Calu3 (cell line): Measurements from ENCODE around the gene B3GNT8. TPM values are rescaled to one million over a fixed set of nuclear protein-coding genes. Genes with fewer than 3 reads are reported as not detected.

Experiments used
- BruUV-seq: library from RNA; stranded (reverse); fragments of 400-500 nt; replicated peaks from 2 replicates; lab custom pipeline; 2021; lab: Mats Ljungman, UMichigan
- CTCF ChIA-PET: fragments of 300-600 bp; sonication (Branson Sonifier 250); formaldehyde crosslinking; loops from one replicate; lab custom pipeline; 2022; ENCODE audit warnings: antibody characterized with exemption; lab: Charles Lee
- DNase-seq: peaks from one replicate; pipeline ENCODE4 v3.0.0; 2022
- H3K27ac Mint-ChIP-seq: one replicate; pipeline ENCODE4 v1.8.0; 2022; ENCODE audit warnings: mixed read lengths; ENCODE audit not compliant: unreplicated experiment
- H3K27me3 Mint-ChIP-seq: one replicate; pipeline ENCODE4 v1.8.0; 2022; ENCODE audit warnings: mixed read lengths; ENCODE audit not compliant: unreplicated experiment
- H3K36me3 Mint-ChIP-seq: one replicate; pipeline ENCODE4 v1.8.0; 2022; ENCODE audit warnings: mild to moderate bottlenecking, moderate library complexity, mixed read lengths; ENCODE audit not compliant: insufficient read depth, unreplicated experiment
- H3K4me1 Mint-ChIP-seq: one replicate; pipeline ENCODE4 v1.8.0; 2022; ENCODE audit warnings: mild to moderate bottlenecking, low read depth, mixed read lengths; ENCODE audit not compliant: unreplicated experiment
- H3K4me3 Mint-ChIP-seq: one replicate; pipeline ENCODE4 v1.8.0; 2022; ENCODE audit warnings: mild to moderate bottlenecking, low read depth, moderate library complexity, mixed read lengths; ENCODE audit not compliant: unreplicated experiment
- H3K9me3 Mint-ChIP-seq: one replicate; pipeline ENCODE4 v1.8.0; 2022; ENCODE audit warnings: low read depth, mixed read lengths; ENCODE audit not compliant: unreplicated experiment
- intact Hi-C: fragments of 100-400 bp; cut with micrococcal nuclease; formaldehyde crosslinking; loops from one replicate; pipeline ENCODE4 v1.10.0; 2022; ENCODE audit not compliant: unreplicated experiment
- total RNA-seq: library from RNA; stranded (reverse); gene quantifications from 2 replicates; pipeline ENCODE4 v1.2.3, GENCODE V29; 2022
- TF ChIP-seq, protein P1 (sequence below): fragments of 200-600 bp; IDR thresholded peaks from one replicate; pipeline ENCODE4 v1.8.0; 2022; ENCODE audit warnings: antibody characterized with exemption; ENCODE audit not compliant: unreplicated experiment

Gene B3GNT8
- total RNA-seq, 1 experiment from 2014 or later: 0.19 TPM

DNA sequence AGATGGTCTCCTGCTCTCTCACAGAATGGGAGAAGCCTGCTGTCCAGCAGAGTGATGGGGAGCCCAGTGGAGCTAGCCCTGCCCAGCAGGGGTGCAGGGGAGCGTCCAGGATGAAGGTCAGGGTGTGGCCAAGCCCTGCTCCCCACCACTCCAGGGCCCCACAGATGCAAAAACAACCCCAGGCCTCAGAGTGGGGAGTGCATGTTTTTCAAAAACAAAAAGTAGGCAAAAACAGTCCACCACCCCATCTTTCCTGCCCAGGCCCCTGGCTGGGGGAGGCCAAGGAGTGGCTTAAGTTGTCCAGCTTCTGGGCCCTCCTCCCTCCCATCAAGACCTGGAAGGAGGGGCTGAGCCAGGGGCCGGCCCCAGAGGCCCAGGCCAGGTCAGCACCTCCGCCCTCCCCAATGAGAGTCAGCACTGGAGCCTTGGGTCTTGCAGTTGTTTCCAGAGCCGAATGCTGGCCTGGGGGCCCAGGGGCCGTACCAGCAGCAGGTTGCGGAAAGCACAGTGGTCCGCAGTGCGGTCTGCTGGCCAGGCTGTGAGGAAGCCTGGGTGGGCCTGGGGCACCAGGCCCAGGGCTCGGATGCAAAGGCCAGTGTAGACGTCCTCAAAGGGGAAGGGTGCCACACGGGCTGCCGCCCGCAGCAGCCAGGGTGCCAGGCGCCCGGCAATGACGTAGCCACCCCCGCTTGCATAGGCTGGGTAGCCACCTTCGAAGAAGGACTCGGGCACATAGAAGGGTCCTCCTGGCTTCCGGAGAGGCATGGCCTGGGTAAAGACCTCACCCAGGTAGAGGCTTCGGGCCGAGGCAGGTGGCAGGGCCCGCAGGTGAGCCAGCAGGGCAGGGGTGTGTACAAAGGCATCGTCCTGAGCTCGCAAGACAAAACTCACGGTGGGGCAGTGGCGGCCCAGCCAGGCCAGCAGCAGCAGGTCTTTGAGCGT is 1.7 kb downstream of the B3GNT8 start:
- no peak overlapping the region for H3K27ac Mint-ChIP-seq
- peaks cover 36% of the 10 kb centered on the region for H3K36me3 Mint-ChIP-seq
- H3K27me3 Mint-ChIP-seq: no peaks in the 10 kb centered on the region
- CTCF ChIA-PET: no interaction called here
- TF ChIP-seq, protein P1, sequence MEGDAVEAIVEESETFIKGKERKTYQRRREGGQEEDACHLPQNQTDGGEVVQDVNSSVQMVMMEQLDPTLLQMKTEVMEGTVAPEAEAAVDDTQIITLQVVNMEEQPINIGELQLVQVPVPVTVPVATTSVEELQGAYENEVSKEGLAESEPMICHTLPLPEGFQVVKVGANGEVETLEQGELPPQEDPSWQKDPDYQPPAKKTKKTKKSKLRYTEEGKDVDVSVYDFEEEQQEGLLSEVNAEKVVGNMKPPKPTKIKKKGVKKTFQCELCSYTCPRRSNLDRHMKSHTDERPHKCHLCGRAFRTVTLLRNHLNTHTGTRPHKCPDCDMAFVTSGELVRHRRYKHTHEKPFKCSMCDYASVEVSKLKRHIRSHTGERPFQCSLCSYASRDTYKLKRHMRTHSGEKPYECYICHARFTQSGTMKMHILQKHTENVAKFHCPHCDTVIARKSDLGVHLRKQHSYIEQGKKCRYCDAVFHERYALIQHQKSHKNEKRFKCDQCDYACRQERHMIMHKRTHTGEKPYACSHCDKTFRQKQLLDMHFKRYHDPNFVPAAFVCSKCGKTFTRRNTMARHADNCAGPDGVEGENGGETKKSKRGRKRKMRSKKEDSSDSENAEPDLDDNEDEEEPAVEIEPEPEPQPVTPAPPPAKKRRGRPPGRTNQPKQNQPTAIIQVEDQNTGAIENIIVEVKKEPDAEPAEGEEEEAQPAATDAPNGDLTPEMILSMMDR: no peak
- H3K9me3 Mint-ChIP-seq: no peaks in the 10 kb centered on the region
- DNase-seq: no peak
- no peak overlapping the region for H3K4me3 Mint-ChIP-seq
- intact Hi-C loops: no loop called here
- no TSS peak for BruUV-seq
- peaks cover 11% of the 10 kb centered on the region for H3K4me1 Mint-ChIP-seq

DNA sequence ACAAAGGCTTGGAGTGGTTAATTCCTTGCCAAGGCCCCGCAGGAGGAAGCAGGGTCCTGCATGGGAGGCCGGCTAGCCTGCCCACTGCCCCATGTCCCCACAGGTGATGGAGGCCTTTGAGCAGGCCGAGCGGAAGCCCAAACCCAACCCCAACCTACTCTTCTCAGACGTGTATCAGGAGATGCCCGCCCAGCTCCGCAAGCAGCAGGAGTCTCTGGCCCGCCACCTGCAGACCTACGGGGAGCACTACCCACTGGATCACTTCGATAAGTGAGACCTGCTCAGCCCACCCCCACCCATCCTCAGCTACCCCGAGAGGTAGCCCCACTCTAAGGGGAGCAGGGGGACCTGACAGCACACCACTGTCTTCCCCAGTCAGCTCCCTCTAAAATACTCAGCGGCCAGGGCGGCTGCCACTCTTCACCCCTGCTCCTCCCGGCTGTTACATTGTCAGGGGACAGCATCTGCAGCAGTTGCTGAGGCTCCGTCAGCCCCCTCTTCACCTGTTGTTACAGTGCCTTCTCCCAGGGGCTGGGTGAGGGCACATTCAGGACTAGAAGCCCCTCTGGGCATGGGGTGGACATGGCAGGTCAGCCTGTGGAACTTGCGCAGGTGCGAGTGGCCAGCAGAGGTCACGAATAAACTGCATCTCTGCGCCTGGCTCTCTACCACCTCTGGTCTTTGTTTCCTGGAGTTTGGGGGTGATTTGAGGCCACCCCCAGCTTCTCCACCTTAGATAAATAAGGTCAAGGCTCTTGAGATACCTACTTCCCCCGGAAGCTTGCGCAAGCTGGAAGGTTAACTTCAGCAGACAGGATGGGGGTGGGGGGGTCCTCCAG is 2.6 kb downstream of the B3GNT8 start:
- no peak for DNase-seq
- Mint-ChIP-seq H3K4me1 (peaks cover 11% of the 10 kb centered on the region), H3K4me3 (no peak overlapping the region), H3K9me3 (no peaks in the 10 kb centered on the region), H3K36me3 (peaks cover 38% of the 10 kb centered on the region), H3K27me3 (no peaks in the 10 kb centered on the region), H3K27ac (no peak overlapping the region)
- intact Hi-C loops: no loop called here
- BruUV-seq: no TSS peak
- CTCF ChIA-PET: interaction anchor here (0.6 kb wide), 1 partner anchor 11 kb away, joined by 3 read pairs; no protein-coding TSS in a partner anchor
- TF ChIP-seq, protein P1: no peak

DNA sequence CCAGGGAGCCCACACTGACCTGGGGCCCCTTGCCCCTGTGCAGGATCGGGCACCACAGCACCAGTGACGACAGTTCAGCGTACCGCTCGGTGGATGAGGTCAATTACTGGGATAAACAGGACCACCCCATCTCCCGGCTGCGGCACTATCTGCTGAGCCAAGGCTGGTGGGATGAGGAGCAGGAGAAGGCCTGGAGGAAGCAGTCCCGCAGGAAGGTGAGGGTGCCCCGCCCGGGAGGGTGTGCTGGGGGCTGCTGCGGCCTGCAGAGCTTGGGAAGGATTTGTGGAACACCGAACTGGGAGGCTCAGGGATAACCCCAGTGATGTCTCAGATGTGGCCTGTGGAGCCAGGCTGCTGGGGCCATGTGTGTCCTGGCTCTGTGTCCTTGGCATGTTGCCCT is 4.2 kb downstream of the B3GNT8 start:
- H3K36me3 Mint-ChIP-seq: peaks cover 46% of the 10 kb centered on the region
- no peaks in the 10 kb centered on the region for H3K27me3 Mint-ChIP-seq
- TF ChIP-seq, protein P1: no peak
- CTCF ChIA-PET: no interaction called here
- no peak overlapping the region for H3K27ac Mint-ChIP-seq
- peaks cover 11% of the 10 kb centered on the region for H3K4me1 Mint-ChIP-seq
- DNase-seq: no peak
- H3K4me3 Mint-ChIP-seq: no peak overlapping the region
- no TSS peak for BruUV-seq
- H3K9me3 Mint-ChIP-seq: no peaks in the 10 kb centered on the region
- intact Hi-C loops: no loop called here

DNA sequence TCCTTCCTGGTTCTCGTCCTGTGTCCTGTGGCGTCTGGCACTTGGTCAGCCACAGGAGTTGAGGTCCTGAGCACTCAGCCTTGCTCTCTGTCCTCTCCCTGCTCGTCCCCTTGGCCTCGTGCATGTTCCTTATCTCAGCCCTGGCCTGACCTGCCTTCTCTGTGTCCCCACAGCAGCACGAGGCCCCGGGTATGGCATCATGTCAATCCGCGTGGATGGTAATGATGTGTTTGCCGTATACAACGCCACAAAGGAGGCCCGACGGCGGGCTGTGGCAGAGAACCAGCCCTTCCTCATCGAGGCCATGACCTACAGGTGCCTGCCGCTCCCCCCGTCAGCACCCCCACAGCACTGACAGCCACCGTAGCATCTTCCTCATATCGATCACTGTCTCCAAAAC is 4.7 kb downstream of the B3GNT8 start:
- TF ChIP-seq, protein P1: no peak
- no peak for DNase-seq
- no TSS peak for BruUV-seq
- H3K9me3 Mint-ChIP-seq: no peaks in the 10 kb centered on the region
- CTCF ChIA-PET: no interaction called here
- H3K4me3 Mint-ChIP-seq: no peak overlapping the region
- H3K27me3 Mint-ChIP-seq: no peaks in the 10 kb centered on the region
- intact Hi-C loops: no loop called here
- H3K27ac Mint-ChIP-seq: no peak overlapping the region
- peaks cover 47% of the 10 kb centered on the region for H3K36me3 Mint-ChIP-seq
- peaks cover 10% of the 10 kb centered on the region for H3K4me1 Mint-ChIP-seq
